ENCODE measurements around the gene CEL. TPM values are rescaled to one million over a fixed set of nuclear protein-coding genes. Genes with fewer than 3 reads are reported as not detected.
A peak's percentile ranks its signal among the peaks of the same experiment; 100 is the strongest.

CEL gene
- total RNA-seq, 2 experiments from 2014 or later = 0.16 to 0.39 TPM

- POLR2A ChIA-PET = no interaction called here
- H3K27ac Mint-ChIP-seq = no peak overlapping the region
These were observed 38.1 kb downstream of the CEL start for GRCh38 chr9:133099726-133100505.

GRCh38 chr9:133100506-133101355 is 39.0 kb downstream of the CEL start:
- H3K4me3 Mint-ChIP-seq = no peak overlapping the region
- peaks cover 89% of the 10 kb centered on the region for H3K36me3 Mint-ChIP-seq (ENCODE audit: low read depth)
- Histone ChIP-seq H3K4me1 (ENCODE audit: insufficient read depth, low read length) (no peaks in the 10 kb centered on the region), H3K4me3 (ENCODE audit: low read length) (no peak overlapping the region), H3K27me3 (ENCODE audit: control insufficient read depth in 1 of 2, insufficient read depth in 2 of 2, low read length in 2 of 2) (no peaks in the 10 kb centered on the region), H3K36me3 (ENCODE audit: insufficient read depth, low read length) (peaks cover 86% of the 10 kb centered on the region), H3K9me3 (ENCODE audit: control insufficient read depth in 1 of 2, insufficient read depth in 1 of 2, low read length in 2 of 2) (peaks cover 0 to 22% of the 10 kb centered on the region in 2 experiments), H3K27ac (ENCODE audit: low read depth in 1 of 2, low read length in 2 of 2) (no peak overlapping the region)
- ChIA-PET POLR2A (interaction anchor here (0.9 to 1.8 kb wide), 2 partner anchors 20 to 44 kb away, joined by 3 to 7 read pairs; partner anchors contain the start of gene RALGDS), CTCF (interaction anchor here (4.0 to 6.0 kb wide), 2 partner anchors 44 to 48 kb away, joined by 29 to 39 read pairs; no protein-coding TSS in a partner anchor)
- TF ChIP-seq CTCF (IDR thresholded peaks at IDR 0.05) = no peak
- no peaks in the 10 kb centered on the region for H3K4me1 Mint-ChIP-seq (ENCODE audit: low read depth)
- intact Hi-C loops (cut with DNase I, micrococcal nuclease) = no loop called here
- DNase-seq (peak in 1 of 14 experiments; percentile 21), ATAC-seq (ENCODE audit: poor library complexity) (no peak)
- no peaks in the 10 kb centered on the region for H3K27me3 Mint-ChIP-seq
- peaks cover 3% of the 10 kb centered on the region for H3K9me3 Mint-ChIP-seq
- H3K27ac Mint-ChIP-seq = no peak overlapping the region

More at GRCh38 chr9:133099726-133100505, 38.1 kb downstream of the CEL start:
- Histone ChIP-seq H3K4me3 (ENCODE audit: low read length) (no peak overlapping the region), H3K27me3 (ENCODE audit: control insufficient read depth in 1 of 2, insufficient read depth in 2 of 2, low read length in 2 of 2) (no peaks in the 10 kb centered on the region), H3K36me3 (ENCODE audit: insufficient read depth, low read length) (peaks cover 80% of the 10 kb centered on the region), H3K9me3 (ENCODE audit: control insufficient read depth in 1 of 2, insufficient read depth in 1 of 2, low read length in 2 of 2) (peaks cover 3 to 26% of the 10 kb centered on the region in 2 experiments), H3K4me1 (ENCODE audit: insufficient read depth, low read length) (no peaks in the 10 kb centered on the region), H3K27ac (ENCODE audit: low read depth in 1 of 2, low read length in 2 of 2) (no peak overlapping the region)
- intact Hi-C loops (cut with DNase I, micrococcal nuclease) = no loop called here
- H3K9me3 Mint-ChIP-seq = peaks cover 3% of the 10 kb centered on the region
- CTCF ChIA-PET = interaction anchor here (6.0 kb wide), 1 partner anchor 49 kb away, joined by 39 read pairs; no protein-coding TSS in a partner anchor
- peaks cover 92% of the 10 kb centered on the region for H3K36me3 Mint-ChIP-seq (ENCODE audit: low read depth)
- no peaks in the 10 kb centered on the region for H3K4me1 Mint-ChIP-seq (ENCODE audit: low read depth)
- ATAC-seq (ENCODE audit: poor library complexity) (no peak), DNase-seq (peak in 1 of 14 experiments; percentile 28)
- no peak for TF ChIP-seq CTCF (IDR thresholded peaks at IDR 0.05)
- H3K4me3 Mint-ChIP-seq = no peak overlapping the region
- no peaks in the 10 kb centered on the region for H3K27me3 Mint-ChIP-seq

Data from CD4-positive, alpha-beta T cell (primary cell).